Mammary epithelial cell (primary cell): ENCODE measurements around the gene LRRC36.

ENCODE experiments used
- CTCF ChIP-seq, 2 donors: IDR thresholded peaks in 1 of 2; conservative IDR thresholded peaks in 1 of 2; 2 replicates each; pipeline ENCODE4 v1.5.1; 2011 to 2012; ENCODE audit warnings: inconsistent platforms in 2 of 2, low read length in 2 of 2, mild to moderate bottlenecking in 2 of 2, control low read depth in 1 of 2, low read depth in 1 of 2; ENCODE audit not compliant: insufficient read depth in 1 of 2; ENCODE audit errors: extremely low read depth in 1 of 2
- EZH2 ChIP-seq: IDR thresholded peaks from 2 replicates; pipeline ENCODE4 v1.6.1; 2012; ENCODE audit warnings: low read length, inconsistent platforms, borderline replicate concordance

- TF ChIP-seq CTCF (conservative IDR thresholded peaks at IDR 0.05 in 1 of 2, IDR thresholded peaks at IDR 0.05 in 1 of 2; ENCODE audit: extremely low read depth in 1 of 2, insufficient read depth in 1 of 2, low read depth in 1 of 2, low read length in 2 of 2) = peak in 1 of 2 donors; percentile 50
- TF ChIP-seq EZH2 = no peak
Measured at GRCh38 chr16:67399218-67399733, 72.7 kb downstream of the LRRC36 start.
